Endothelial cell of umbilical vein (primary cell): ENCODE results near the gene MEN1. TPM values are rescaled to one million over a fixed set of nuclear protein-coding genes. Genes with fewer than 3 reads are reported as not detected.

Source experiments
- BruUV-seq: library from RNA; stranded (reverse); fragments of 400-500 nt; replicated peaks from 2 replicates; lab custom pipeline; 2021; lab: Mats Ljungman, UMichigan
- CTCF ChIA-PET: fragments of 300-600, 350-600 bp; sonication (Branson Sonifier 250); formaldehyde crosslinking; loops from one replicate; lab custom pipeline; 2021; ENCODE audit warnings: antibody characterized with exemption, inconsistent platforms; lab: Charles Lee
- POLR2A ChIA-PET: fragments of 300-600, 350-600 bp; sonication (Branson Sonifier 250); formaldehyde crosslinking; loops from one replicate; lab custom pipeline; 2021; ENCODE audit warnings: antibody characterized with exemption, inconsistent platforms; lab: Charles Lee
- DNase-seq: peaks from one replicate; pipeline ENCODE4 v3.0.0-alpha.2; 2011; ENCODE audit warnings: low read depth, low spot score
- FAIRE-seq: peaks from 2 replicates; lab custom pipeline; 2011; peaks lifted over from hg19 to GRCh38; lab: Jason Lieb, UNC
- H2AFZ ChIP-seq: 2 replicates; pipeline ENCODE4 v1.6.0; 2012; ENCODE audit warnings: low read depth, low read length, control low read depth, inconsistent platforms
- H3K27ac ChIP-seq: 2 replicates; pipeline ENCODE4 v1.5.1; 2011; ENCODE audit warnings: low read depth, mild to moderate bottlenecking, control low read depth, low read length, moderate library complexity; ENCODE audit not compliant: insufficient read depth
- H3K27me3 ChIP-seq, 2 experiments: 2 replicates each; pipeline versions ENCODE4 v1.6.0 to v1.6.1; 2011; ENCODE audit warnings: low read length in 2 of 2, mixed read lengths in 1 of 2; ENCODE audit not compliant: control insufficient read depth in 2 of 2, insufficient read depth in 2 of 2
- H3K36me3 ChIP-seq, 2 experiments: 2 replicates in 1 of 2; 3 replicates in 1 of 2; pipeline ENCODE4 v1.5.1; 2011; ENCODE audit warnings: low read length in 2 of 2, mild to moderate bottlenecking in 1 of 2, moderate library complexity in 1 of 2; ENCODE audit not compliant: control insufficient read depth in 2 of 2, insufficient read depth in 2 of 2; ENCODE audit errors: extremely low read depth in 1 of 2
- H3K4me1 ChIP-seq: 3 replicates; pipeline ENCODE4 v1.5.1; 2011; ENCODE audit warnings: mild to moderate bottlenecking, low read length; ENCODE audit not compliant: control insufficient read depth, insufficient read depth; ENCODE audit errors: extremely low read depth
- H3K4me2 ChIP-seq: 2 replicates; pipeline ENCODE4 v1.6.1; 2011; ENCODE audit warnings: low read length, control low read depth, mixed read lengths; ENCODE audit not compliant: insufficient read depth
- H3K4me3 ChIP-seq, 3 experiments: fragments of 200-600 bp in 1 of 3; sonication (generic), shearing (Covaris generic) in 1 of 3; replicated peaks in 1 of 3; 2 replicates each; pipeline ENCODE4 v1.5.1; 2011 to 2016; ENCODE audit warnings: control low read depth in 3 of 3, low read length in 3 of 3, mild to moderate bottlenecking in 2 of 3, inconsistent platforms in 1 of 3, low read depth in 1 of 3, moderate library complexity in 1 of 3; ENCODE audit not compliant: insufficient read depth in 1 of 3
- H3K79me2 ChIP-seq: 2 replicates; pipeline ENCODE4 v1.6.0; 2012; ENCODE audit warnings: low read length, inconsistent platforms; ENCODE audit not compliant: control insufficient read depth, insufficient read depth
- H3K9ac ChIP-seq: replicated peaks from 2 replicates; pipeline ENCODE3; 2011; ENCODE audit warnings: low read length, control low read depth; ENCODE audit not compliant: insufficient read depth; ENCODE audit errors: extremely low read depth
- H3K9me1 ChIP-seq: replicated peaks from 3 replicates; pipeline ENCODE4 v1.6.0; 2011; ENCODE audit warnings: mild to moderate bottlenecking, low read length; ENCODE audit not compliant: control insufficient read depth, insufficient read depth; ENCODE audit errors: extremely low read depth
- H3K9me3 ChIP-seq: replicated peaks from 2 replicates; pipeline ENCODE4 v1.5.1; 2012; ENCODE audit warnings: low read length, inconsistent platforms; ENCODE audit not compliant: control insufficient read depth, insufficient read depth
- H4K20me1 ChIP-seq: replicated peaks from 2 replicates; pipeline ENCODE3; 2011; ENCODE audit warnings: mild to moderate bottlenecking, low read length; ENCODE audit not compliant: control insufficient read depth, insufficient read depth; ENCODE audit errors: extremely low read depth
- CTCF ChIP-seq, 2 donors: IDR thresholded peaks; 1 replicate in 1 of 2; 2 replicates in 1 of 2; pipeline ENCODE4 v1.5.1; 2011; ENCODE audit warnings: low read length in 2 of 2, mild to moderate bottlenecking in 2 of 2, moderate library complexity in 2 of 2, control low read depth in 1 of 2, inconsistent platforms in 1 of 2, low read depth in 1 of 2; ENCODE audit not compliant: insufficient read depth in 1 of 2; ENCODE audit errors: extremely low read depth in 1 of 2
- FOS ChIP-seq: IDR thresholded peaks from 2 replicates; pipeline ENCODE4 v1.6.1; 2011; ENCODE audit warnings: mild to moderate bottlenecking, low read length, moderate library complexity, borderline replicate concordance; ENCODE audit not compliant: insufficient read depth
- GATA2 ChIP-seq: IDR thresholded peaks from 2 replicates; pipeline ENCODE4 v1.7.0; 2011; ENCODE audit warnings: low read depth, mild to moderate bottlenecking, moderate library complexity, mixed read lengths, low read length; ENCODE audit not compliant: insufficient read length, insufficient read depth
- JUN ChIP-seq: IDR thresholded peaks from 2 replicates; pipeline ENCODE4 v1.6.1; 2011; ENCODE audit warnings: borderline replicate concordance, low read depth; ENCODE audit not compliant: insufficient read length, insufficient read depth
- MAX ChIP-seq: IDR thresholded peaks from 2 replicates; pipeline ENCODE4 v1.6.1; 2011; ENCODE audit not compliant: insufficient read depth, insufficient read length
- MYC ChIP-seq: IDR thresholded peaks from one replicate; pipeline ENCODE4 v1.6.1; 2011; ENCODE audit warnings: mild to moderate bottlenecking, low read depth, low read length
- POLR2A ChIP-seq: IDR thresholded peaks from 2 replicates; pipeline ENCODE4 v1.6.1; 2012; ENCODE audit warnings: low read depth, mild to moderate bottlenecking, control low read depth, low read length
- POLR2AphosphoS5 ChIP-seq: IDR thresholded peaks from 2 replicates; pipeline ENCODE4 v1.6.1; 2012; ENCODE audit warnings: low read depth, mild to moderate bottlenecking, control low read depth, low read length, moderate library complexity; ENCODE audit not compliant: insufficient read depth
- dilution Hi-C: fragments of 300-500 bp; cut with MboI; formaldehyde crosslinking; loops from one replicate; pipeline ENCODE4 v1.15.0; 2019; ENCODE audit warnings: low sequenced_read_pairs; ENCODE audit not compliant: extremely low pct_ligation_motif_present
- intact Hi-C: fragments of 100-400 bp; cut with micrococcal nuclease; formaldehyde crosslinking; loops from one replicate; pipeline ENCODE4 v1.10.0; 2022
- polyA plus RNA-seq, 4 experiments: library from polyadenylated mRNA; depleted of rRNA in 3 of 4; stranded (reverse) in 3 of 4; unstranded in 1 of 4; fragments of >200 nt; gene quantifications; 2 replicates each; pipeline versions ENCODE4 v1.2.1 to v1.2.3, GENCODE V29; 2011 to 2012; ENCODE audit warnings: missing spikeins in 1 of 4
- total RNA-seq: library from RNA; stranded (reverse); gene quantifications from 2 replicates; pipeline ENCODE4 v1.2.3, GENCODE V29; 2021

Gene MEN1
- total and polyA plus RNA-seq, 2 donors (not counting 3 experiments of a cell fraction or from before 2014, with no cell fraction given), result 41.1 to 43.1 TPM

- no peak overlapping the region for H2AFZ ChIP-seq
- H3K9me3 ChIP-seq, result no peaks in the 10 kb centered on the region
- intact Hi-C loops, result no loop called here
- H3K79me2 ChIP-seq, result peaks cover 66% of the 10 kb centered on the region
- no peak for FAIRE-seq
- ChIA-PET POLR2A (no interaction called here), CTCF (interaction anchor here (0.7 to 1.1 kb wide), 2 partner anchors 13 to 79 kb away, joined by 3 to 5 read pairs; no protein-coding TSS in a partner anchor)
- peaks cover 13% of the 10 kb centered on the region for H4K20me1 ChIP-seq
- dilution Hi-C loops, result no loop called here
- no peak overlapping the region for H3K27ac ChIP-seq
- H3K9ac ChIP-seq, result no peak overlapping the region
- peaks cover 68 to 72% of the 10 kb centered on the region in 2 experiments for H3K36me3 ChIP-seq
- H3K27me3 ChIP-seq, result no peaks in the 10 kb centered on the region
- DNase-seq, result no peak
- no TSS peak for BruUV-seq
- H3K4me2 ChIP-seq, result no peak overlapping the region
- no peak for TF ChIP-seq CTCF (IDR thresholded peaks at IDR 0.05; ENCODE audit: extremely low read depth in 1 of 2, insufficient read depth in 1 of 2, low read depth in 1 of 2, low read length in 2 of 2)
- TF ChIP-seq POLR2AphosphoS5, result no peak
- TF ChIP-seq MAX, result no peak
- no peak for TF ChIP-seq GATA2
- TF ChIP-seq JUN, result no peak
- TF ChIP-seq FOS, result no peak
- no peak for TF ChIP-seq MYC
- TF ChIP-seq POLR2A, result no peak
- H3K4me3 ChIP-seq, result no peak overlapping the region
- H3K4me1 ChIP-seq, result peaks cover 31% of the 10 kb centered on the region
- no peaks in the 10 kb centered on the region for H3K9me1 ChIP-seq
Observed at GRCh38 chr11:64768300-64768694, 42.1 kb downstream of the MEN1 start.
